H1 (cell line): ENCODE results near the gene SLFN5. TPM values are rescaled to one million over a fixed set of nuclear protein-coding genes. Genes with fewer than 3 reads are reported as not detected.
"Not testable (repeated sequence)": the region's sequence is repeated elsewhere in the genome, so short reads cannot be mapped to it uniquely, and the experiment has no call there.

Source experiments
- CTCF ChIA-PET: fragments of 300-600 bp; sonication (Branson Sonifier 250); formaldehyde crosslinking; loops from one replicate; lab custom pipeline; 2021; ENCODE audit not compliant: partially characterized antibody; lab: Charles Lee
- POLR2A ChIA-PET: fragments of 300-600 bp; sonication (Branson Sonifier 250); formaldehyde crosslinking; loops from one replicate; lab custom pipeline; 2021; ENCODE audit warnings: inconsistent platforms; ENCODE audit not compliant: partially characterized antibody; lab: Charles Lee
- DNase-seq, 2 experiments: peaks; one replicate each; pipeline versions ENCODE4 v3.0.0 to v3.0.0-alpha.2; 2010 to 2022; ENCODE audit warnings: low spot score in 2 of 2, low read depth in 1 of 2, mixed read lengths in 1 of 2
- FAIRE-seq: peaks from 2 replicates; lab custom pipeline; 2011; peaks lifted over from hg19 to GRCh38; lab: Jason Lieb, UNC
- H2AFZ ChIP-seq: 2 replicates; pipeline ENCODE4 v1.8.1; 2012; ENCODE audit warnings: low read length, inconsistent platforms
- H2AK5ac ChIP-seq: 2 replicates; pipeline ENCODE4 v1.6.1; 2013; ENCODE audit warnings: low read depth, low read length
- H2BK120ac ChIP-seq: replicated peaks from 2 replicates; pipeline ENCODE3; 2013; ENCODE audit warnings: low read depth, low read length, inconsistent platforms
- H2BK12ac ChIP-seq: 2 replicates; pipeline ENCODE4 v1.6.1; 2013; ENCODE audit warnings: low read depth, low read length
- H2BK15ac ChIP-seq: 2 replicates; pipeline ENCODE4 v1.6.1; 2013; ENCODE audit warnings: low read length
- H2BK20ac ChIP-seq: 2 replicates; pipeline ENCODE4 v1.6.1; 2013; ENCODE audit warnings: low read length
- H2BK5ac ChIP-seq: 2 replicates; pipeline ENCODE4 v1.6.1; 2013; ENCODE audit warnings: low read depth, low read length
- H3K14ac ChIP-seq: 2 replicates; pipeline ENCODE4 v1.6.1; 2013; ENCODE audit warnings: inconsistent platforms; ENCODE audit not compliant: insufficient read length
- H3K18ac ChIP-seq: 2 replicates; pipeline ENCODE4 v1.6.1; 2013; ENCODE audit warnings: low read length; ENCODE audit errors: extremely low read depth
- H3K23ac ChIP-seq: 2 replicates; pipeline ENCODE4 v1.6.1; 2013; ENCODE audit warnings: inconsistent platforms; ENCODE audit not compliant: insufficient read length
- H3K23me2 ChIP-seq: 2 replicates; pipeline ENCODE4 v1.6.1; 2013; ENCODE audit warnings: low read depth, low read length
- H3K27ac ChIP-seq: 2 replicates; pipeline ENCODE4 v1.6.1; 2011; ENCODE audit warnings: low read depth, low read length, inconsistent platforms
- H3K27me3 ChIP-seq, 4 experiments: replicated peaks in 1 of 4; 1 replicate in 1 of 4; 2 replicates in 3 of 4; pipeline versions ENCODE4 v1.6.1 to v1.8.1; 2011 to 2013; ENCODE audit warnings: low read length in 3 of 4, mild to moderate bottlenecking in 3 of 4, inconsistent platforms in 2 of 4, mixed read lengths in 2 of 4, moderate library complexity in 1 of 4; ENCODE audit not compliant: control insufficient read depth in 3 of 4, insufficient read depth in 3 of 4; ENCODE audit errors: extremely low read depth in 1 of 4
- H3K36me3 ChIP-seq, 4 experiments: 2 replicates each; pipeline versions ENCODE4 v1.6.1 to v1.8.1; 2011 to 2013; ENCODE audit warnings: mild to moderate bottlenecking in 4 of 4, low read length in 3 of 4, moderate library complexity in 2 of 4, control low read depth in 1 of 4, inconsistent platforms in 1 of 4; ENCODE audit not compliant: insufficient read depth in 4 of 4, control insufficient read depth in 2 of 4
- H3K4ac ChIP-seq: replicated peaks from 2 replicates; pipeline ENCODE3; 2013; ENCODE audit warnings: low read length, low read depth, mixed read lengths, inconsistent platforms; ENCODE audit not compliant: insufficient read length
- H3K4me1 ChIP-seq, 4 experiments: replicated peaks in 1 of 4; 1 replicate in 1 of 4; 2 replicates in 3 of 4; pipeline versions ENCODE4 v1.6.1 to v1.8.1; 2011 to 2013; ENCODE audit warnings: low read length in 3 of 4, inconsistent platforms in 2 of 4, mixed read lengths in 1 of 4; ENCODE audit not compliant: insufficient read depth in 4 of 4, control insufficient read depth in 3 of 4
- H3K4me2 ChIP-seq, 2 experiments: 2 replicates each; pipeline versions ENCODE4 v1.6.1 to v1.8.1; 2011 to 2013; ENCODE audit warnings: low read depth in 2 of 2, low read length in 2 of 2, control low read depth in 1 of 2, inconsistent platforms in 1 of 2, mild to moderate bottlenecking in 1 of 2; ENCODE audit not compliant: insufficient read depth in 1 of 2
- H3K4me3 ChIP-seq, 4 experiments: fragments of 200-600, 300-600 bp in 1 of 4; sonication (generic), shearing (Covaris generic), sonication (Bioruptor Twin) in 1 of 4; 2 replicates each; pipeline versions ENCODE4 v1.5.1 to v1.8.1; 2011 to 2016; ENCODE audit warnings: low read length in 4 of 4, low read depth in 3 of 4, control low read depth in 2 of 4, inconsistent platforms in 2 of 4, mild to moderate bottlenecking in 2 of 4, mixed read lengths in 1 of 4, moderate library complexity in 1 of 4; ENCODE audit not compliant: insufficient read depth in 2 of 4; ENCODE audit errors: extremely low read depth in 1 of 4
- H3K56ac ChIP-seq: replicated peaks from 2 replicates; pipeline ENCODE3; 2013; ENCODE audit warnings: low read depth, mild to moderate bottlenecking, mixed read lengths, low read length, inconsistent platforms; ENCODE audit not compliant: insufficient read length
- H3K79me1 ChIP-seq: 2 replicates; pipeline ENCODE4 v1.6.1; 2013; ENCODE audit warnings: low read depth, low read length, control low read depth
- H3K79me2 ChIP-seq, 2 experiments: 2 replicates each; pipeline versions ENCODE4 v1.6.1 to v1.8.1; 2012 to 2013; ENCODE audit warnings: low read length in 2 of 2, mild to moderate bottlenecking in 2 of 2, inconsistent platforms in 1 of 2; ENCODE audit not compliant: insufficient read depth in 2 of 2, control insufficient read depth in 1 of 2
- H3K9ac ChIP-seq, 4 experiments: replicated peaks in 1 of 4; 1 replicate in 1 of 4; 2 replicates in 3 of 4; pipeline versions ENCODE4 v1.6.1 to v1.8.1; 2011 to 2013; ENCODE audit warnings: low read depth in 3 of 4, low read length in 3 of 4, control low read depth in 2 of 4, mild to moderate bottlenecking in 2 of 4, moderate library complexity in 2 of 4, inconsistent platforms in 1 of 4; ENCODE audit errors: extremely low read depth in 1 of 4
- H3K9me3 ChIP-seq, 2 experiments: 2 replicates each; pipeline versions ENCODE4 v1.6.1 to v1.8.1; 2012 to 2013; ENCODE audit warnings: mild to moderate bottlenecking in 2 of 2, moderate library complexity in 2 of 2, control low read depth in 1 of 2, inconsistent platforms in 1 of 2, low read depth in 1 of 2, low read length in 1 of 2, mixed read lengths in 1 of 2; ENCODE audit not compliant: insufficient read depth in 2 of 2
- H4K20me1 ChIP-seq, 2 experiments: replicated peaks in 1 of 2; 2 replicates each; pipeline versions ENCODE3 to v1.8.1; 2011 to 2013; ENCODE audit warnings: inconsistent platforms in 2 of 2, low read length in 2 of 2, mild to moderate bottlenecking in 1 of 2; ENCODE audit not compliant: insufficient read depth in 2 of 2, control insufficient read depth in 1 of 2
- H4K5ac ChIP-seq: 2 replicates; pipeline ENCODE4 v1.6.1; 2013; ENCODE audit warnings: low read length, low read depth, mixed read lengths, inconsistent platforms; ENCODE audit not compliant: insufficient read length
- H4K8ac ChIP-seq: 2 replicates; pipeline ENCODE4 v1.8.0; 2013; ENCODE audit warnings: mild to moderate bottlenecking, moderate library complexity, low read length, inconsistent platforms; ENCODE audit not compliant: insufficient read depth; ENCODE audit errors: extremely low read depth
- H4K91ac ChIP-seq: replicated peaks from 2 replicates; pipeline ENCODE3; 2013; ENCODE audit warnings: low read length, mixed read lengths, inconsistent platforms; ENCODE audit not compliant: insufficient read length
- WGBS, 2 experiments: shearing (Covaris generic) in 1 of 2; methylation state at CpG; one replicate each; pipeline versions ENCODE4 v1.1.6 to v1.1.7; 2013 to 2015; ENCODE audit warnings: low lambda C conversion rate in 2 of 2, mixed read lengths in 2 of 2, inconsistent platforms in 1 of 2, low coverage in 1 of 2, missing lambda C conversion rate in 1 of 2; ENCODE audit not compliant: insufficient replicate concordance in 2 of 2, insufficient coverage in 1 of 2, insufficient read length in 1 of 2; ENCODE audit errors: extremely low coverage in 1 of 2, missing lambda C conversion rate in 1 of 2; 5-methylcytosine and 5-hydroxymethylcytosine counted together
- polyA plus RNA-seq, 7 experiments: library from polyadenylated mRNA; depleted of rRNA in 3 of 7; stranded (reverse) in 5 of 7; unstranded in 2 of 7; fragments of >200 nt in 5 of 7; fragments of 200-250 nt in 2 of 7; gene quantifications; 1 replicate in 5 of 7; 2 replicates in 1 of 7; 4 replicates in 1 of 7; pipeline versions ENCODE4 v1.2.1 to v1.2.3, GENCODE V29; 2011 to 2013; ENCODE audit warnings: missing spikeins in 2 of 7, mixed read lengths in 2 of 7
- total RNA-seq: library from RNA; stranded (reverse); fragmentation: NEBNext Ultra II Directional; extraction: Animal tissue kit (Norgen Biotek cat#: 25700); gene quantifications from 2 replicates; pipeline ENCODE4 v1.2.1, GENCODE V29; 2021

The SLFN5 gene
- total and polyA plus RNA-seq, 2 of the 8 experiments (the other 6 are each of a cell fraction or from before 2014, with no cell fraction given): 0.86 to 3.0 TPM

DNA sequence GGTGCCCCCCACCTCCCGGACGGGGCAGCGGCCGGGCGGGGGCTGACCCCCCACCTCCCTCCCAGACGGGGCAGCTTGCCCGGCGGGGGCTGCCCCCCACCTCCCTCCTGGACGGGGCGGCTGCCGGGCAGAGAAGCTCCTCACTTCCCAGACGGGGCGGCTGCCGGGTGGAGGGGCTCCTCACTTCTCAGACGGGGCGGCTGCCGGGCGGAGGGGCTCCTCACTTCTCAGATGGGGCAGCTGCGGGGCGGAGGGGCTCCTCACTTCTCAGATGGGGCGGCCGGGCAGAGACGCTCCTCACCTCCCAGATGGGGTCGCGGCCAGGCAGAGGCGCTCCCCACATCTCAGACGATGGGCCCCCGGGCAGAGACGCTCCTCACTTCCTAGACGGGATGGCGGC lies 47.8 kb upstream of the SLFN5 start:
- peaks cover 2 to 16% of the 10 kb centered on the region in 2 experiments; a peak in 1 of 4 replicates for H3K9me3 ChIP-seq
- H3K27me3 ChIP-seq, H2BK15ac ChIP-seq, POLR2A ChIA-PET, H2BK120ac ChIP-seq, DNase-seq, H3K23me2 ChIP-seq, H2AK5ac ChIP-seq, H2BK20ac ChIP-seq, H4K8ac ChIP-seq, H3K79me1 ChIP-seq, H3K4me2 ChIP-seq, H3K27ac ChIP-seq, H4K91ac ChIP-seq, FAIRE-seq, H2AFZ ChIP-seq, CTCF ChIA-PET, H2BK5ac ChIP-seq, H2BK12ac ChIP-seq, H3K4me1 ChIP-seq, H4K5ac ChIP-seq, H3K4ac ChIP-seq, H3K4me3 ChIP-seq, H3K56ac ChIP-seq, H3K79me2 ChIP-seq, H4K20me1 ChIP-seq, H3K36me3 ChIP-seq, H3K23ac ChIP-seq, H3K18ac ChIP-seq, H3K9ac ChIP-seq, H3K14ac ChIP-seq: not testable (repeated sequence)
- 100% methylated on average over 3 of the region's 31 CpGs; no CpG with 5 or more reads in 1 of the 2 experiments for WGBS, 2 experiments

DNA sequence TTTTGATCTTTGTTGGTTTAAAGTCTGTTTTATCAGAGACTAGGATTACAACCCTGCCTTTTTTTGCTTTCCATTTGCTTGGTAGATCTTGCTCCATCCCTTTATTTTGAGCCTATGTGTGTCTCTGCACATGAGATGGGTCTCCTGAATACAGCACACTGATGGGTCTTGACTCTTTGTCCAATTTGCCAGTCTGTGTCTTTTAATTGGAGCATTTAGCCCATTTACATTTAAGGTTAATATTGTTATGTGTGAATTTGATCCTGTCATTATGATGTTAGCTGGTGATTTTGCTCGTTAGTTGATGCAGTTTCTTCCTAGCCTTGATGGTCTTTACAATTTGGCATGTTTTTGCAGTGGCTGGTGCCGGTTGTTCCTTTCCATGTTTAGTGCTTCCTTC lies 40.3 kb upstream of the SLFN5 start:
- H3K18ac ChIP-seq, H3K56ac ChIP-seq, H3K27ac ChIP-seq, H3K4me3 ChIP-seq, H3K23ac ChIP-seq, H3K27me3 ChIP-seq, H3K79me2 ChIP-seq, H3K23me2 ChIP-seq, H4K8ac ChIP-seq, H2BK5ac ChIP-seq, H3K14ac ChIP-seq, H2BK12ac ChIP-seq, H2BK120ac ChIP-seq, H2BK20ac ChIP-seq, H4K5ac ChIP-seq, H2BK15ac ChIP-seq, H3K79me1 ChIP-seq, H3K9me3 ChIP-seq, H4K20me1 ChIP-seq, H3K9ac ChIP-seq, POLR2A ChIA-PET, H4K91ac ChIP-seq, H3K4ac ChIP-seq, H3K4me1 ChIP-seq, FAIRE-seq, H3K4me2 ChIP-seq, H2AK5ac ChIP-seq, H3K36me3 ChIP-seq, DNase-seq, CTCF ChIA-PET, H2AFZ ChIP-seq: not testable (repeated sequence)
- 100% methylated on average over 2 of the region's 2 CpGs; no CpG with 5 or more reads in 1 of the 2 experiments for WGBS, 2 experiments
